Peyer's patch (tissue), 4 donors: Measurements from ENCODE around the gene CORO6.

Experiments used
- POLR2A ChIP-seq, 2 donors: fragments of 450-650 bp; IDR thresholded peaks; one replicate each; pipeline ENCODE4 v1.5.1; 2017; ENCODE audit warnings: antibody characterized with exemption in 2 of 2, mild to moderate bottlenecking in 2 of 2, moderate library complexity in 2 of 2
- TF ChIP-seq, protein P1 (sequence below), 6 experiments: fragments of 450-650 bp in 4 of 6; fragments of 200-600 bp in 2 of 6; sonication (generic) in 1 of 6; IDR thresholded peaks; one replicate each; pipeline ENCODE4 v1.5.1; 2017 to 2019; ENCODE audit warnings: antibody characterized with exemption in 6 of 6, mild to moderate bottlenecking in 3 of 6, moderate library complexity in 1 of 6

DNA sequence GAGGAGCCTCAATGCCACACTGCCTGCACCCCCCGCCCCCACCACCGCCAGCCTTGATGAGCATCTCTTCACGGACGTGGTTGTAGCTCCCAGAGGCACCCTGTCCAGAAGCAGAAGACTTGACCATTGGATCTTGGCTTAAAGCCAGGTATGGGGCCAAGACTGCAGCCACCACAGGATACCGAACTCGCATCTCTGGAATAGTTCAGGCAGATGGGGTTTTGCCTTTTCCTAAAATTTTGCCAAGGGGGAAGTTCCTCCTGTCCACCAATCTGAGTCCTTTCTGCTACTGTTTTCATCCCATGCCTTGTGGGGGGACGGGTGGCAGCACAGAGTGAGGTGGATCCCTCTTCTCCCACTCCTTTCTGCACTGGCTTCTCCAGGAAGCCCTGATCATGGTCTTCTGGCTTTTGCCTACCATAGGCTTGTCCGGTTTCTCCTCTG, 939 bp downstream of the CORO6 start:
- TF ChIP-seq, protein P1, sequence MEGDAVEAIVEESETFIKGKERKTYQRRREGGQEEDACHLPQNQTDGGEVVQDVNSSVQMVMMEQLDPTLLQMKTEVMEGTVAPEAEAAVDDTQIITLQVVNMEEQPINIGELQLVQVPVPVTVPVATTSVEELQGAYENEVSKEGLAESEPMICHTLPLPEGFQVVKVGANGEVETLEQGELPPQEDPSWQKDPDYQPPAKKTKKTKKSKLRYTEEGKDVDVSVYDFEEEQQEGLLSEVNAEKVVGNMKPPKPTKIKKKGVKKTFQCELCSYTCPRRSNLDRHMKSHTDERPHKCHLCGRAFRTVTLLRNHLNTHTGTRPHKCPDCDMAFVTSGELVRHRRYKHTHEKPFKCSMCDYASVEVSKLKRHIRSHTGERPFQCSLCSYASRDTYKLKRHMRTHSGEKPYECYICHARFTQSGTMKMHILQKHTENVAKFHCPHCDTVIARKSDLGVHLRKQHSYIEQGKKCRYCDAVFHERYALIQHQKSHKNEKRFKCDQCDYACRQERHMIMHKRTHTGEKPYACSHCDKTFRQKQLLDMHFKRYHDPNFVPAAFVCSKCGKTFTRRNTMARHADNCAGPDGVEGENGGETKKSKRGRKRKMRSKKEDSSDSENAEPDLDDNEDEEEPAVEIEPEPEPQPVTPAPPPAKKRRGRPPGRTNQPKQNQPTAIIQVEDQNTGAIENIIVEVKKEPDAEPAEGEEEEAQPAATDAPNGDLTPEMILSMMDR (IDR thresholded peaks at IDR 0.05) = no peak
- no peak for TF ChIP-seq POLR2A (IDR thresholded peaks at IDR 0.05)
